ENCODE data around the gene CDC42BPB.

DNA sequence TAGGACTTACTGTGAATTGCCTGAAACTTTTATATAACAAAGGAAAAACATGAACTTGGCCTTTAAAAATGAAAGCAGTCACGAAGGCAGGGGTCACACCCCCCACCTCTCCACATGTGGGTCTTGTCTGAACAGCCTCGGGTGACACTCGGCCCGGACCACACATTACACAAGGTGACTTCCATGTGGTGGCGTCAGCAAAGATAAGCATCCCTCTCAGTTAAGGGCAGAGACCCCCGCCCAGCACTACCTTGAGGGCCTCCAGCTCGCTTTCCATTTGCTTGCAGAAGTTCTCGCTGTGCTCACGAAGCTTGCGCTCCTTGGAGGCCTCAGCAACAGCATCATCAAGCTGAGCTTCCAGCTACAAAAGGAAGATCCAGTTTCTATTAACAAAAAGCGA is 87.4 kb downstream of the CDC42BPB start:
- TF ChIP-seq CTCF (IDR thresholded peaks at IDR 0.05) (no peak), POLR2A (IDR thresholded peaks at IDR 0.05) (no peak)
